ENCODE measurements around the gene TMEM185A. TPM values are rescaled to one million over a fixed set of nuclear protein-coding genes. Genes with fewer than 3 reads are reported as not detected.
"Not testable (repeated sequence)": the region's sequence is repeated elsewhere in the genome, so short reads cannot be mapped to it uniquely, and the experiment has no call there.

TMEM185A gene
- total RNA-seq, 2 donors from 2014 or later, result 12.5 to 18.8 TPM

- Histone ChIP-seq H3K4me1 (no peaks in the 10 kb centered on the region), H3K4me3 (no peak overlapping the region), H3K36me3 (no peaks in the 10 kb centered on the region), H3K9me3 (no peaks in the 10 kb centered on the region), H3K27me3 (no peaks in the 10 kb centered on the region), H3K9ac (ENCODE audit: low read depth in 2 of 2, low read length in 2 of 2) (no peak overlapping the region), H3K27ac (no peak overlapping the region)
- DNase-seq, result no peak
- TF ChIP-seq CTCF (IDR thresholded peaks at IDR 0.05), result no peak
- intact Hi-C loops (cut with DNase I), result no loop called here
These were observed 62.8 kb downstream of the TMEM185A start for GRCh38 chrX:149568701-149569296.

GRCh38 chrX:149567621-149568417, 63.8 kb downstream of the TMEM185A start:
- H3K36me3 ChIP-seq, result no peaks in the 10 kb centered on the region
- DNase-seq, result no peak
- H3K27ac ChIP-seq, result no peak overlapping the region
- no peaks in the 10 kb centered on the region for H3K4me1 ChIP-seq
- TF ChIP-seq CTCF (IDR thresholded peaks at IDR 0.05), result no peak
- H3K4me3 ChIP-seq, result no peak overlapping the region
- no peaks in the 10 kb centered on the region for H3K27me3 ChIP-seq
- H3K9ac ChIP-seq (ENCODE audit: low read depth in 2 of 2, low read length in 2 of 2), result no peak overlapping the region
- intact Hi-C loops (cut with DNase I), result no loop called here
- no peaks in the 10 kb centered on the region for H3K9me3 ChIP-seq

- no peaks in the 10 kb centered on the region for H3K27me3 ChIP-seq
- no peaks in the 10 kb centered on the region for H3K36me3 ChIP-seq
- TF ChIP-seq CTCF (IDR thresholded peaks at IDR 0.05), result no peak
- no peaks in the 10 kb centered on the region for H3K9me3 ChIP-seq
- DNase-seq, result no peak
- no peaks in the 10 kb centered on the region for H3K4me1 ChIP-seq
- intact Hi-C loops (cut with DNase I), result no loop called here
- H3K9ac ChIP-seq (ENCODE audit: low read depth in 2 of 2, low read length in 2 of 2), result no peak overlapping the region
- no peak overlapping the region for H3K4me3 ChIP-seq
- no peak overlapping the region for H3K27ac ChIP-seq
These were observed 68.2 kb downstream of the TMEM185A start for GRCh38 chrX:149563359-149563758.

GRCh38 chrX:149555251-149555650, 76.3 kb downstream of the TMEM185A start:
- not testable (repeated sequence) for H3K27ac ChIP-seq; DNase-seq; H3K9ac ChIP-seq (ENCODE audit: low read depth in 2 of 2, low read length in 2 of 2)

GRCh38 chrX:149551939-149552248, 79.7 kb downstream of the TMEM185A start:
- H3K9me3 ChIP-seq; H3K27ac ChIP-seq; H3K36me3 ChIP-seq; H3K9ac ChIP-seq (ENCODE audit: low read depth in 2 of 2, low read length in 2 of 2); H3K27me3 ChIP-seq; intact Hi-C loops (cut with DNase I); H3K4me3 ChIP-seq; DNase-seq; H3K4me1 ChIP-seq: not testable (repeated sequence)

More at GRCh38 chrX:149555251-149555650, 76.3 kb downstream of the TMEM185A start:
- H3K27me3 ChIP-seq; intact Hi-C loops (cut with DNase I); H3K9me3 ChIP-seq; H3K36me3 ChIP-seq; H3K4me1 ChIP-seq; H3K4me3 ChIP-seq: not testable (repeated sequence)

GRCh38 chrX:149551245-149551938, 80.2 kb downstream of the TMEM185A start:
- H3K9ac ChIP-seq (ENCODE audit: low read depth in 2 of 2, low read length in 2 of 2); H3K4me1 ChIP-seq; H3K4me3 ChIP-seq; DNase-seq; intact Hi-C loops (cut with DNase I); H3K27me3 ChIP-seq; H3K9me3 ChIP-seq; H3K36me3 ChIP-seq; H3K27ac ChIP-seq: not testable (repeated sequence)

- H3K4me3 ChIP-seq; H3K9ac ChIP-seq (ENCODE audit: low read depth in 2 of 2, low read length in 2 of 2); DNase-seq; H3K27ac ChIP-seq; H3K36me3 ChIP-seq; H3K27me3 ChIP-seq; H3K9me3 ChIP-seq; H3K4me1 ChIP-seq; intact Hi-C loops (cut with DNase I): not testable (repeated sequence)
These were observed 81.1 kb downstream of the TMEM185A start for GRCh38 chrX:149550454-149550853.

- H3K36me3 ChIP-seq; H3K27ac ChIP-seq; H3K4me3 ChIP-seq; H3K9ac ChIP-seq (ENCODE audit: low read depth in 2 of 2, low read length in 2 of 2); H3K9me3 ChIP-seq; H3K4me1 ChIP-seq; intact Hi-C loops (cut with DNase I); H3K27me3 ChIP-seq; DNase-seq: not testable (repeated sequence)
These were observed 81.9 kb downstream of the TMEM185A start, which contains the start of gene HSFX3 for GRCh38 chrX:149549701-149550100. TSS of gene HSFX3 (minus strand) at chrX:149549924. CDS start at chrX:149549852, 72 bp downstream.

GRCh38 chrX:149547782-149548181, 83.8 kb downstream of the TMEM185A start:
- H3K36me3 ChIP-seq; H3K4me1 ChIP-seq; intact Hi-C loops (cut with DNase I); H3K27ac ChIP-seq; H3K4me3 ChIP-seq; DNase-seq; H3K9me3 ChIP-seq; H3K9ac ChIP-seq (ENCODE audit: low read depth in 2 of 2, low read length in 2 of 2); H3K27me3 ChIP-seq: not testable (repeated sequence)

- H3K4me1 ChIP-seq; H3K9ac ChIP-seq (ENCODE audit: low read depth in 2 of 2, low read length in 2 of 2); H3K27ac ChIP-seq; H3K36me3 ChIP-seq; H3K9me3 ChIP-seq; DNase-seq; intact Hi-C loops (cut with DNase I); H3K27me3 ChIP-seq; H3K4me3 ChIP-seq: not testable (repeated sequence)
These were observed 84.6 kb downstream of the TMEM185A start for GRCh38 chrX:149546962-149547361.

All from colonic mucosa (tissue), 4 donors.